Fibroblast of pulmonary artery (primary cell): ENCODE measurements around the gene EIF5AL1.
"Not testable (repeated sequence)": the region's sequence is repeated elsewhere in the genome, so short reads cannot be mapped to it uniquely, and the experiment has no call there.

ENCODE experiments used
- DNase-seq: peaks from one replicate; pipeline ENCODE4 v3.0.0-alpha.2; 2010; ENCODE audit warnings: low read depth
- H3K4me3 ChIP-seq: replicated peaks from 2 replicates; pipeline ENCODE4 v1.5.1; 2011; ENCODE audit warnings: low read depth, mild to moderate bottlenecking, control low read depth, low read length, moderate library complexity
- CTCF ChIP-seq: IDR thresholded peaks from 2 replicates; pipeline ENCODE4 v1.5.1; 2011; ENCODE audit warnings: mild to moderate bottlenecking, control low read depth, low read length, inconsistent platforms; ENCODE audit errors: missing control alignments

Gene EIF5AL1

GRCh38 chr10:79525049-79525710, 12.8 kb downstream of the EIF5AL1 start:
- DNase-seq, H3K4me3 ChIP-seq: not testable (repeated sequence)

- H3K4me3 ChIP-seq, DNase-seq: not testable (repeated sequence)
These were observed 15.9 kb downstream of the EIF5AL1 start for GRCh38 chr10:79528261-79528660.

GRCh38 chr10:79533142-79533902, 21.0 kb downstream of the EIF5AL1 start:
- DNase-seq, H3K4me3 ChIP-seq: not testable (repeated sequence)

DNA sequence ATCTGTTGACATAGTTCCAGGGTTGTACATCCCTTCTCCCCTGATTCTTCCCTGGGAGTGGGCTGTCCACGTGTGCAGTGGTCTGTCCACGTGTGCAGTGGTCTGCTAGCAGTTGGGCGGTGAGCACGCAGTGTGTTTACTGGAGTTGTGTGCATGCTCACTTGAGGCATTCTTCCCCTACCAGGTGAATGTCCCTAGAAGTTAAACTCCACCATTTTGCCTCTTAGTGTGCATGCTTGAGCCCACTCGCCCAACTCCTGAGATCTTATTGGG, 21.5 kb downstream of the EIF5AL1 start:
- H3K4me3 ChIP-seq, DNase-seq: not testable (repeated sequence)

GRCh38 chr10:79538311-79538710, 26.0 kb downstream of the EIF5AL1 start:
- not testable (repeated sequence) for DNase-seq, H3K4me3 ChIP-seq

- DNase-seq, result not testable (repeated sequence)
These were observed 28.6 kb downstream of the EIF5AL1 start for GRCh38 chr10:79540930-79541329.

DNA sequence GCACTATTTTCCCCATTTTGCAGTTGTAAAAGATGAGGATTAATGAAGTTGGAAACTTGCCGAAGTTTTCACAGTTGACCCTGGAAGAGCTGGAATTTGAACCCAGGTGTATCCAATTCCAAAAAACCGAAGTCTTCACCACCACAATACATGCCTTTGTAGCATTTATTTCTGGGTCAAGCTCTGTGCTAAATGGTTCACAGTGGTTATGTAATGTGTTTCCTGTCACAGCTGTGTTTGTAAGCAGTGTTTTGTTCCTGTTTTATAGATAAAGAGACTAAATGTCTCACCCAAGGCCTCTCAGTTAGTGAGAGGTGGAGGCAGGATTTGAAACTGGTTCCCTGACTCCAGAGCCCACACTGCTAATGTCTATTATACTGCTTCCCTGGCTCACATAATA, 30.3 kb downstream of the EIF5AL1 start:
- no peak for DNase-seq
- no peak overlapping the region for H3K4me3 ChIP-seq
- no peak for TF ChIP-seq CTCF

More at GRCh38 chr10:79540930-79541329, 28.6 kb downstream of the EIF5AL1 start:
- not testable (repeated sequence) for H3K4me3 ChIP-seq

DNA sequence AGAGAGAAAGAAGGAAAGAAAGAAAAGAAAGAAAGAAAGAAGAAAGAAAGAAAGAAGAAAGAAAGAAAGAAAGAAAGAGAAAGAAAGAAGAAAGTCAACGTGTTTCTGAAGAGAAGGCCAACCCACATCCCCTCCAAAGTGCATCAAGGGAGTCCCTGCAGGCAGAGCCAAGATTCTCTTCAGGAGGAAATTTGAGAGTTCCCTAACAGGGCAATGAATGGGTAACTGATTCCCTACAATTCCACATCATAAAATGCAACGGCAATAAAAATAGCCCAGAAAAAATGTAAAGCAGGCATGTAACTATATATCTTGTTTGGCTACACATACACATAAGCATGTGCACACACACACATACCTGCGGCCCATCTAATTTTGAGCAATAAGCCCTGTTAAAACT, 32.1 kb downstream of the EIF5AL1 start:
- DNase-seq, H3K4me3 ChIP-seq: not testable (repeated sequence)

- H3K4me3 ChIP-seq, DNase-seq: not testable (repeated sequence)
These were observed 32.8 kb downstream of the EIF5AL1 start for GRCh38 chr10:79544926-79545659.

DNA sequence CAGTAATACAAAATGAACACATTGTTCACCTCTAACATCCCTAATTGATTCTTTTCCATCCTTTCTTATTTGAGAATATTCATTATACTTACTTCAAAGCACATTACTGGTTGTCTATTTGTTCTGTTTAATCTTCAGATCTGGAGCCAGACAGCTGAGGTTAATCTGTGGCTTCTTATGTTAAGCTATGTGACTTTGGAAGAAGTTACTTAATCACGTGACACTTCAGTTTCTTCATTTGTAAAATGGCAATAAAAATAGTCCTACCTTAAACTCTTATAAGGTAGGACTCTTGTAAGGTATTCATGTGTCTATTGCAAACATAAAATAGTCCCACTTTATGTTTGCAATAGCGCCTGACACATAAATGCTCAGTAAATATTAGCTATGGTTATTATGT, 34.8 kb downstream of the EIF5AL1 start:
- not testable (repeated sequence) for DNase-seq, H3K4me3 ChIP-seq

DNA sequence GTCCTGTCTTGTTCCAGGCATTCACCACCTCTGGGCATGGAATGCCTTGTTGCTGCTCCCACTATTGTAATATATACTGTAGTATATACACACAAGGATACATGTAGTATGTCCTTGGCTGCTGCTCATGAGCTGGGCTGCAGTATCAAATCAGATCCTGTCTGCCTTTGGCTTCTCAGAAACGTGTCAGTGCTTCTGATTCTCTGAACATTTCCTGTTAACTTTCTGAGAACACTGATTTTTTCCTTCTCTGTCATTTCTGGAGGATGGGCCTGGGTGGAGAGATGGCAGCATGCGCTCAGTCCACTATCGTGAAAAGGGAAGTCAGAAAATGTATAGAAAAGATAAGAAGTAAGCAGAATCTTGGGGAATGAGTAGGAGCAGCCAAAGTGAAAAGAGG, 35.6 kb downstream of the EIF5AL1 start:
- no peak for TF ChIP-seq CTCF
- no peak overlapping the region for H3K4me3 ChIP-seq
- DNase-seq, result no peak

DNA sequence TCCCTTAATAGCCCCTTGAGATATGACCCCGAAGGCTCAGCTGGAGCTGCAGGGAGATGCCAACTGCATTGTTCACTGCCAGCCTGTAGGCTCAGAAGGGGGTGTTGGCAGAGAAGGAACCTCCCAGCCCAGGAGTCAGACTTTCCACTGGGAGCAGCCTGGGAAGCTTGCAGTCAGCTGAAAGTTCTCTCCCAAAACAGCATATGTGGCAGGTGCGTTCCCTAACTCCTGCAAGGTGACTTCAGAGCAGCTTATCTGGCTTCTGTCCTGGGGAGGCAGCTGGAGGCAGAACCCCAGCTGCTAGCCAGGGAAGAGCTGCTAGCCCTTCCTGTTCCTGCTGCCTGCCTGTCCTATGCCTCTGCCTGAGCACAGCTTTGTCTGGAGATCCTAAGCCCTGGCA, 39.8 kb downstream of the EIF5AL1 start:
- no peak overlapping the region for H3K4me3 ChIP-seq
- no peak for TF ChIP-seq CTCF
- DNase-seq, result no peak
